Activated B cell treated with CpG ODN at 0.5 μM for 24 hours (primary cell): ENCODE data around the gene SPTLC3. TPM values are rescaled to one million over a fixed set of nuclear protein-coding genes. Genes with fewer than 3 reads are reported as not detected.

Experiments
- ATAC-seq: fragments of 200-7000 bp; cut with Tn5 transposase; one replicate; pipeline ENCODE4 v1.10.0; 2021; ENCODE audit warnings: low read depth, mild to moderate bottlenecking, moderate library complexity
- CTCF ChIA-PET: fragments of 350-600 bp; sonication (Branson Sonifier 250); formaldehyde crosslinking; loops from one replicate; lab custom pipeline; 2021; ENCODE audit warnings: antibody characterized with exemption; lab: Charles Lee
- POLR2A ChIA-PET: fragments of 350-600 bp; sonication (Branson Sonifier 250); formaldehyde crosslinking; loops from one replicate; lab custom pipeline; 2021; ENCODE audit warnings: antibody characterized with exemption; lab: Charles Lee
- DNase-seq: peaks from one replicate; pipeline ENCODE4 v3.0.0; 2022
- H3K27ac Mint-ChIP-seq: one replicate; pipeline ENCODE4 v1.8.0; 2020; ENCODE audit warnings: mixed read lengths
- H3K27me3 Mint-ChIP-seq: one replicate; pipeline ENCODE4 v1.8.0; 2021; ENCODE audit warnings: mixed read lengths
- H3K36me3 Mint-ChIP-seq: one replicate; pipeline ENCODE4 v1.8.0; 2021; ENCODE audit warnings: low read depth, mixed read lengths
- H3K4me1 Mint-ChIP-seq: one replicate; pipeline ENCODE4 v1.8.0; 2021; ENCODE audit warnings: mixed read lengths
- H3K4me3 Mint-ChIP-seq: one replicate; pipeline ENCODE4 v1.8.0; 2020; ENCODE audit warnings: mild to moderate bottlenecking, mixed read lengths
- H3K9me3 Mint-ChIP-seq: one replicate; pipeline ENCODE4 v1.8.0; 2020; ENCODE audit warnings: mixed read lengths
- CTCF ChIP-seq: fragments of 200-600 bp; IDR thresholded peaks from one replicate; pipeline ENCODE4 v1.8.0; 2022; ENCODE audit warnings: antibody characterized with exemption, mild to moderate bottlenecking
- intact Hi-C: fragments of 100-400 bp; cut with micrococcal nuclease; formaldehyde crosslinking; loops from one replicate; pipeline ENCODE4 v1.15.1; 2024
- total RNA-seq: library from RNA; stranded (reverse); gene quantifications from 2 replicates; pipeline ENCODE4 v1.2.3, GENCODE V29; 2022

SPTLC3 gene
- total RNA-seq, 1 donor from 2014 or later: not detected

GRCh38 chr20:13109658-13110057 is 100.9 kb downstream of the SPTLC3 start:
- Mint-ChIP-seq H3K9me3 (no peaks in the 10 kb centered on the region), H3K4me3 (no peak overlapping the region), H3K27me3 (peaks cover 3% of the 10 kb centered on the region), H3K27ac (no peak overlapping the region), H3K36me3 (no peaks in the 10 kb centered on the region), H3K4me1 (no peaks in the 10 kb centered on the region)
- POLR2A ChIA-PET: no interaction called here
- TF ChIP-seq CTCF: no peak
- ATAC-seq (no peak), DNase-seq (no peak)
- CTCF ChIA-PET: interaction anchor here (0.9 to 3.2 kb wide), 2 partner anchors 8 to 28 kb away, joined by 3 to 19 read pairs; no protein-coding TSS in a partner anchor
- intact Hi-C loops: no loop called here

GRCh38 chr20:13110796-13111195 is 102.0 kb downstream of the SPTLC3 start:
- no peaks in the 10 kb centered on the region for H3K4me1 Mint-ChIP-seq
- CTCF ChIA-PET: interaction anchor here (1.4 kb wide), 1 partner anchor 9 kb away, joined by 6 read pairs; no protein-coding TSS in a partner anchor
- intact Hi-C loops: no loop called here
- H3K36me3 Mint-ChIP-seq: no peaks in the 10 kb centered on the region
- H3K9me3 Mint-ChIP-seq: no peaks in the 10 kb centered on the region
- ATAC-seq (no peak), DNase-seq (no peak)
- H3K27ac Mint-ChIP-seq: no peak overlapping the region
- POLR2A ChIA-PET: no interaction called here
- H3K4me3 Mint-ChIP-seq: no peak overlapping the region
- peaks cover 3% of the 10 kb centered on the region for H3K27me3 Mint-ChIP-seq
- TF ChIP-seq CTCF: no peak

- no peak for DNase-seq
- ChIA-PET CTCF (interaction anchor here (1.4 kb wide), 1 partner anchor 10 kb away, joined by 6 read pairs; no protein-coding TSS in a partner anchor), POLR2A (no interaction called here)
- no peak for TF ChIP-seq CTCF
- no peak overlapping the region for H3K4me3 Mint-ChIP-seq
- H3K36me3 Mint-ChIP-seq: no peaks in the 10 kb centered on the region
- no peak for ATAC-seq
- intact Hi-C loops: no loop called here
- no peaks in the 10 kb centered on the region for H3K4me1 Mint-ChIP-seq
- peaks cover under 1% of the 10 kb centered on the region for H3K27me3 Mint-ChIP-seq
- H3K27ac Mint-ChIP-seq: no peak overlapping the region
- H3K9me3 Mint-ChIP-seq: no peaks in the 10 kb centered on the region
These were observed 102.6 kb downstream of the SPTLC3 start for GRCh38 chr20:13111249-13111911.

GRCh38 chr20:13113731-13114130 is 105.0 kb downstream of the SPTLC3 start:
- Mint-ChIP-seq H3K4me3 (no peak overlapping the region), H3K9me3 (no peaks in the 10 kb centered on the region), H3K27ac (no peak overlapping the region), H3K27me3 (no peaks in the 10 kb centered on the region), H3K36me3 (no peaks in the 10 kb centered on the region), H3K4me1 (no peaks in the 10 kb centered on the region)
- TF ChIP-seq CTCF: no peak
- ChIA-PET POLR2A (no interaction called here), CTCF (interaction anchor here (1.8 kb wide), 1 partner anchor 9 kb away, joined by 7 read pairs; no protein-coding TSS in a partner anchor)
- intact Hi-C loops: no loop called here
- no peak for ATAC-seq
- DNase-seq: no peak

- Mint-ChIP-seq H3K4me1 (no peaks in the 10 kb centered on the region), H3K36me3 (no peaks in the 10 kb centered on the region), H3K27ac (no peak overlapping the region), H3K27me3 (peaks cover 6% of the 10 kb centered on the region), H3K9me3 (no peaks in the 10 kb centered on the region), H3K4me3 (no peak overlapping the region)
- CTCF ChIA-PET: interaction anchor here (1.0 to 2.9 kb wide), 2 partner anchors 8 to 667 kb away, joined by 4 to 19 read pairs; no protein-coding TSS in a partner anchor
- DNase-seq: no peak
- ATAC-seq: no peak
- intact Hi-C loops: no loop called here
- POLR2A ChIA-PET: no interaction called here
- no peak for TF ChIP-seq CTCF
These were observed 108.4 kb downstream of the SPTLC3 start for GRCh38 chr20:13117200-13117599.
